GM19324 (cell line): Measurements from ENCODE around the gene MRAS.

Experiments used
- ATAC-seq: cut with Tn5 transposase; IDR thresholded peaks from one replicate; pipeline ENCODE4 v1.9.1; 2021; ENCODE audit warnings: mild to moderate bottlenecking, moderate library complexity; ENCODE audit not compliant: unreplicated experiment, low FRiP score

Gene MRAS

DNA sequence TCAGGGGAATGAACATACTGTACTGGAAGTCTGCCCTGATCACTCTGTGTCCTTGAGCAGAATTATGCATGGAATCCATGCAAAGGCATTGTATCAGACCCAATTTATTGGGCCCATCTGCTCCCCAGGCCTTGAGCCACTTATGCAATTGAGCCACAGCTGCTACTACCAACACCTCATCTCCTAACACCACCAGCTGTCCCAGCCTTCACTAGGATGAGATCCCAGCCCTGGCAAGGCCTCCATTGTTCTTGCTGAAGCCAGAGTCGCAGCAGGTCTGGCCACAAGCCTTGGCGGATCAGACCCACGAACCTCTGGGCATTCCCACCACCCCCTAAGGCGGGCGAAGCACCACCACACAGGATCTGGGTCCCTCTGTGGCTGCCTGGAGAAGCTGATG, 9.6 kb upstream of the MRAS start:
- no peak for ATAC-seq

DNA sequence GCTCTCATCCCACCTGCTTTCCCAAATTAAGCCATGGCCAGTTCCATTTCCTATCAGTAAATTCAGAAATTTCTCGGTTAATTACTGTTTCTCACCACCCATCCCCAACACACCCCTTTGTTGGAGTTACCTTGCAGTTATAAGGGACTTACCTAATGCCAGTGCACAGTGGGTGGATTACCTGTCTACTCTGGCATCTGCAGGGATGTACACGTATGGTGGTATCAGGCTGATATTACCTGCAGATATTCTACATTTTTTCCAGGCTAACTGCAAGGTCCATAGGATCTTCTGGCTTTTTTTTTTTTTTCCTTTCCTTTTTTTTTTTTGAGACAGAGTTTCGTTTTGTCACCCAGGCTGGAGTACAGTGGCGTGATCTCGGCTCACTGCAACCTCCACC, 7.9 kb upstream of the MRAS start:
- no peak for ATAC-seq

DNA sequence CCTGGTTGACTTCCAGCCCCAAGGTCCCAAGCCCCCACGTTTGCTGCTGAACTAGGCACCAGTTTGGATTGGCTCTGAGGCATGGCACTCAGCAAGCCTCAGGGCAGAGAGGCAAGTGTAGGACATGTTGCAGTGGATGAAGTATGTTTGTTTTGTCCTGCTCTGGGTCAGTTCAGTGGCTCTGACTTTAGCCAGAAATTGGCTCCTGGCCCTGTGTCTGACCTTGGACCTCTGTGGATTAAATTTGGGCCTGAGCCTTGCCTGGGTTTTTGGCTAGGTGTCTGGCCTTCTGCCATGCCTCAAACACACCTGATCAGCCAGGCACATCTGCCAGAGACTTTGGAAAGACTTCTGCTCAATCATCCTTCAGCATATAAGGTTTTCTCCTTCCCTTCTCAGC, 3.6 kb upstream of the MRAS start:
- ATAC-seq = no peak

DNA sequence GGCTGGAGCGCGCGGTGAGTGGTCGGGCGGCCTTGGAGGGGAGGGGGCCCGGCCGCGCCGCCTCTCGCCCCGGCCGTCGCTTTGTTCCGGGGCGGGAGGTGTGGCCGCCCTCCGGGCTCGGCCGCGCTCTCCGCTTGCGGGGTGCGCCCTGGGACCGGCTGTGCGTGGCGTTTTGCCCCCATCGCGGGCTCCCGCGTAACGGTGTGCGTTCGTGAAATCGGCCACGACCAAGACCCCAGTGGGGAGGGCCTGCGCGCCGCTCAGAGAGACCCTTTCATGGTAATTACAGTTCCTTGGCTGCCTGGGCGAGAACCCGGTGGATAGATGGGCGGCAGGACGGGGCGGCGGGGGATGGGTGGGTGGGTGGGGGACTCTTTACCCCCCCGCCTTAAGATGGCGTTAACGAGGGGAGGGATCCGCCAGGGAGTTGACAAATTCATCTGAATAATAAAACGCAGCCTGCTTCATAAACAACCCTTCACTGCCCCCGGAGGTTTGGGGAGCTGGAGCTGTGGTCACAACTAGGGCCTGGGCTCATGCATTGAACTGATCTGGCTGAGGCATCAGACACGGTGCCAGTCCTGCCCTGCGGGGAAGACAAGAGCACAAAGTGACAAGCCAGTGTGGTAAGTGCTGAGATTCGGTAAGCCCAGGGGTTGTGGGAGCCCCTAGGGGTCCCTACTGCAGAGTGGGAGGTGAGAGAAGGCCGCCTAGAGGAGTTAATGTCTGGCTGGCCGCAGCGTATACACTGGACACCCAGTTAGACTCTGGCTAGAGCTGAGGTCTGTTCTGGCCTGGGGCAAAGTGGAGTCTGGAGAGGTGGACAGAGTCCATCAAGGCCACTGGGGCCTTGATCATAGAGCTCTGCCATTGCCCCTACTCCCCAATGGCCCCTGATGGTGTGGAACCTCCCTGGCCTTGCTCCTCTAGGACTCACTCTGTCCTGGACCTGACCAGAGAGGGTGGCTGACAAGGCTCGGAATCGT, 668 bp downstream of the MRAS start:
- no peak for ATAC-seq

DNA sequence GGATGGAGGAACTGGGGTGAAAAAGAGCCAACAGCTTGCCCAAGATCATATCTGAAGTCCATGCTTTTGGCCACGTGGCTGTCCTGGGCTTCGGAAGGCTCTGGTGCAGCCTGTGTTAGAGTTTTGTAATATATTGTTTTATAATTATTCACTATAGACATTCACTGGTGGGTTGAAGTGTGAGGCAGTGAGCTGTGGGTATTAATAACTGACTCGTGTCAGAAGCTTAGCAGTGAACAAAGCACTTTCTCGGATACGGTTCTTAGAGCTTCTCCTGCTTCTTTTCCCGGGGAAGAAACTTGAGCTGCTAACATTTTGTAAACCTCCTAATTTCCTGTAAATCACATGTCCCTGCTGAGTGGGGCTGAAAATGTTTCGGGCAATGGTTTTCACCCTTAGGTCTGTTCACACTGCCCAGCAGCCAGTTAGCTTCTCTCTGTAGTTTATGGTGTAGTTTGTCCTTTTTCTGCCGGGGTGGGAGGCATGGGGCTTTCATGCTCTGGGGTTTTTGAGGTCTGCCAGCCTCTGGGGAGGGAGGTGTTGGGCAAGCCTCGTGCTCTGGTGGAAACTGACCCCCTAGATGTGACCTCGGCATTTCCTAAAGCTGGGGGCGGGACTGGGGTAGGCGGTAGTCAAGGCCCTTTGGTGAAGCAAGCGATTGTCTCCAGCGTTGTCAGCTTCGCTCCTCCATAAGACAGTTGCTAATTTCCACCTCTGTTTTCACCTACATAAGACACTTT, 1.7 kb downstream of the MRAS start:
- ATAC-seq = no peak

DNA sequence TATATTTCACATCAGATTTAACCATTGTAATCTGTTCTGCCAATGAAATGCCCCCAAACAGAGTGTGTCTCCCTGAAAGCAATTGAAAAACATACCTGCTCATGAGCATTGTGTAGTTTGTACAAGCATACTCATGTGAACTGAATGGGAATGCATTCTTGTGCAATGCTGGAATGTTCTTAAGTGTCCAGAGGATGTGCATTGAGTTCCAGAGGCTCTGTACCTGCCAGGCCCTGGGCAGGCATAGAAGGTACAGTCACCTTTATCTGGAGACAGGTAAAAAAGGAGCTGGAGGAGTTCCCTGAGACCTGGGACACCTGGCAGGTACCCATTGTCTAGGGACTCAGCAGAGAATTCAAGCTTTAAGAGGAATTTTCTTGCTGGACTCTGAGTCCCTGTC, 2.8 kb downstream of the MRAS start:
- no peak for ATAC-seq

DNA sequence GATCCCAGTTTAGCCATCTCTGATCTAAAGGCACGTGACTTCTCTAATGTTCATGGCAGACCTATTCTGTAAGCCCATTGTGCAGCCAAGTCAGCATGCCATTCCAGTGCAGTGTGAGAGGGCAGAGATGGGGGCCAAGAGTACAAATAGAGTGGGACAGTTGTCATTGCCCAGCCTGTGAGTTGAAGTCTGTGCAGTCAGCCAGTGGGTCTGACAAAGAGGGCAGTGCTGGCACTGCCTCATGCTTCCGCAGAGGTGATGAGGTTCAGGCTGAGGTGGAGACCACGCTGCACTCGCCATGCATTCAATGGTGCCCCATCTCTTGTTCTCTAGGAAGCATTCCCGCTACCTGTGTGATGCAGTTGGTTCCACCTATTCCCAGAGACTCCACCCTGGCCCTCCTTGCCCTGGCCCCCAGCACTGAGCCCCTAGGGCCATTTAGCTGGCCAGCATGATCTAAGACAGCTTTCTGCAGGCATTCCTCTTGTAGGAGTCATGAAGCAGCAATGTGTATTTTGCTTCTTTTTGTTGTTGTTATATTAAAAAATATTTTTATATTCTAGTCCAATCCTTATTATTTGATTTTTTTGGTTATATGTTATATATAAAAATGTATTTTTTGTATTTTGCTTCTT, 3.7 kb downstream of the MRAS start:
- no peak for ATAC-seq

DNA sequence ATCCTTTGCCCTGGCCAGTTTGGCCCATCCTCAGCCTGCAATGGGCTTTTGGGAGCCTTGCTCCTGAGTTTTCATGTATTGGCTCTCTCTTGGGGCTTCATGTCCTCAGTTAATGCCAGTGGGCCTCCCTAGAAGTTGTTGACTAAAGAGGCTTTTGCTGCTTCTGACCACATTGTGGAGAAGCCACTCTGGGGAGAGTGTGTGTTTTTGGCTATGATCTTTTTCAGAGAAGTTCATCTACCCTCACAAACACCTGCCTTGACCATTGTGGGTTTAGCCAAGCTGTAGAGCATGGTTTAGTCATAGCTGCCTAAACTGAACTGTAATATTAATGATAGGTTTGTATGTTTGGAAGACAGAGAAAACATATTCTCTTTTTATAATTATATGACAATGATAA, 6.0 kb downstream of the MRAS start:
- ATAC-seq = no peak

DNA sequence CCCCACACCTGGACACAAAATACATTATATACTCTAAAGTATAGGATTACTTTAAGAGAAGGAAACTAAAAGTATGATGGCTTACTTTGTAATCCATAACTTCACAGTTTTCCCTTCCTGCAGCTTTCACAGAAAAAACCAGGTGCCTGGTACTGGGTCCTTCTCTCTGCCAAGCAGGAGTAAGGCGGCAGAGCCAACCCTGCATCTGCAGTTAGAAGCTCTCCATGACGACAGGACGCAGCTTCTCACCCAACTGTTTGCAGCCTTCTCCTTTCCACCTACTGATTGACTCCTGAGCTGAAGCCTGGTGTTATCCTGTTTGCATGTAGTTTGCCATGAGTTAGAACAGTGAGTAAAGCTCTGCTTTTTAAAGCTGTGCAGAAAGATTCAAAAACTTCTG, 6.7 kb downstream of the MRAS start:
- no peak for ATAC-seq

DNA sequence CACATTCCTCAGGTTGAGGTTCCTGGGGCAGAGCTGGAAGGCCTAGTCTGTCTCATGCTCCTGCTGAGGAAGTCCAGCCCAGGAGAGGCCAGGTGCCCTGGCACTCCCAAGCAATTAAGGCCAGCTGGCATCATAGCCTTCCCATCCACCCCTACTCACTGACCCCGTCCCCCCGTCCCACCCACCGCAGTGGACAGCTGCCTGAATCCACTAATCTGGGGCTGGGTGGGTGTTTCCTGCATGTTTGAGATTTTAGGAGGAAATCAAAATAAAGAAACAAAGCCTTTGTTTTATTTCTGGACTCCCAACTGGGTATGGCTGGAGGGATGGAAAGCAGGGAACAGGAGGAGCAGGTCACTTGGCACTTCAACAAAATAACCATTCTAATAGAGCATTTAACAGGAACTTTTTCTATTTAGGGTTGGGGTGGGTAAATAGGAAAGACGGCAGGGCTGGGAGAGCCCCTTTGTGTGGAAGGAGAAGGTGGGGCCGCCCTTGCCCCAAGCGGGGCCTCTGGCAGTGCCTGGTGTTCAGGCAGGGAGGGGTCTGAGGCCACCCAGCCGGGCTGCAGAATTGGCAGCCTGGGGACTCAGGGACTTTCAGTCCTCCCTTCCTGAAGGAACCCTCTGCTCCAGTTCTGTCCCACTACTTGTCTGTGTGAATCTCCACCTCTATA, 8.5 kb downstream of the MRAS start:
- no peak for ATAC-seq

DNA sequence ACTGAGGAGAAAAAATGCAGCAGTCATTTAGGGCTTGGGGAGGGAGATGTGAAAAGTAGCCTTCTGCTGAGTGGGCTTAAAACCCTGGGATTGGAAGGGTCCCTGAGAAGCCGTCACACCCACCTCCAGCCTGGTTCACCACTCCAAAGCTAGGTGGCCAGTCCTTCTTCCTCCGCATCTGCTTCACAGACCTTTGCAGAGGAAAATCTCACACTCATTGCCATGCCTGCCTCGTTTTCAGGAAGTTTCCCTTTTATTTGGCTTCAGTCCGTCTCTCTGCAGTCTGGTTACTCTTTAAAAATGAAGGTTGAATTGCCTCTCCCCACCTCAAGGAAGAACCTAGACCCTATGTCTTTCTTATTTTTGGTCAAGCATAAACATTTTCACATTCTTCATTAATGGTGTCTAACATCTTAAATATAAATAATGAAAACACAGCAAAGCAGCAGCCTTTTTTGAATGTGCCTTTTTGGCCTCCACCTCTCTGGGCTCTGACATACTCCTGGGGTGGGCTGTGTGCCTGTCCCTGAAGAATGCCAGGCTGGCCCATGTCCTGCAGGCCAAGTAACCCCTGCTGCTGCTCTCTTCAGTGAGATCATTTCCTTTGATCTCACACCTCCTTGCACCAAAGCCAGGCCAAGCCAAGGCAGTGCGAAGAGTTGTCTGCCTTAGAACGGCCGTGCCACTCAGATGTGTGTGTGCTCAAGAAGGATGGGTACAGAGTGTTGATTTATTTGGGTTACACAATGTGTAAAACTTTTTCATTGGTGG, 11.0 kb downstream of the MRAS start:
- no peak for ATAC-seq

DNA sequence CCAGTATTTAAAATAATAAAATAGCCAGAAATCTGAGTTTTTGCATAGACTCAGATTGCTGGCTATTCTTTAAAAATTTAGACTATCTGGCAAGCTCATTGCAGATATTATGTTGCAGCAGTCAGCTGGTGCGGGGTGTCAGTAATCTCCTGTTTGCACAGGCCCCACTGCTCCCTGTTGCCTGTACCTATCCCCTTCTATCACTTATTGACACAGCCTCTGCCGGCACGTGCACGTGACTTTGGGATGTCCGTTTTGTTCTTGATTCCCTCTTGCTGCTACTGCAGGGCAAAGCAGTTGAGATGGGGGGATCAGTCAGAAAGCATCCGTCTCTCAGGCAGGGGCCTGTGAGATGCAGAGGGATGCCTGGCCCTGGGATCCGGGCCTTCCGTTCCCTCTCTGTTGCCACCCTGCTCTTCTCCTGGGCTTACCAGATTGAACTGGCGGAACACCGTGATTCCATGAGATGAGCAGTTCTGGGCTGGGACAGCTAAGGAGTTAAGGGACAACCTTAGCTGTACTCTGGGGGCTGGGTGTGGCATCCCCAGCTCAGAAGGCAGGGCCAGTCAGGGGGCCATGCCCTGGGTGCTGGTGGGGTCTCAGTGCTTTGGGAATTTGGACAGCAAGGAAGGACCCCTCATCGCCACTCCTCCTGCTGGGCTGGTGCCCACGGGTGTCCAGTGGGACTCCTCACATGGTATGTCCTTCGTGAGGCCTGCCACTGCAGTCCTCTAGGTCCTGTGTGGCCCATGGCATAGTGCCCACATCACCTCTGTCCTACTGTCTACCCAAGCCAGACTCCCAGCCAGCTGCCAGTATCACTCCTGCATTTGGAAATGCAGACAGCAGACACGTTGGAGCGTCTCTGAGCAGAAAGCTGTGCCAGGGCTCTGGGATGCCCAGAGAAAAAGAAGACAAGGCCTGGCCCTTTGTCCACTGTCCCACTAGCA, 11.8 kb downstream of the MRAS start:
- no peak for ATAC-seq

DNA sequence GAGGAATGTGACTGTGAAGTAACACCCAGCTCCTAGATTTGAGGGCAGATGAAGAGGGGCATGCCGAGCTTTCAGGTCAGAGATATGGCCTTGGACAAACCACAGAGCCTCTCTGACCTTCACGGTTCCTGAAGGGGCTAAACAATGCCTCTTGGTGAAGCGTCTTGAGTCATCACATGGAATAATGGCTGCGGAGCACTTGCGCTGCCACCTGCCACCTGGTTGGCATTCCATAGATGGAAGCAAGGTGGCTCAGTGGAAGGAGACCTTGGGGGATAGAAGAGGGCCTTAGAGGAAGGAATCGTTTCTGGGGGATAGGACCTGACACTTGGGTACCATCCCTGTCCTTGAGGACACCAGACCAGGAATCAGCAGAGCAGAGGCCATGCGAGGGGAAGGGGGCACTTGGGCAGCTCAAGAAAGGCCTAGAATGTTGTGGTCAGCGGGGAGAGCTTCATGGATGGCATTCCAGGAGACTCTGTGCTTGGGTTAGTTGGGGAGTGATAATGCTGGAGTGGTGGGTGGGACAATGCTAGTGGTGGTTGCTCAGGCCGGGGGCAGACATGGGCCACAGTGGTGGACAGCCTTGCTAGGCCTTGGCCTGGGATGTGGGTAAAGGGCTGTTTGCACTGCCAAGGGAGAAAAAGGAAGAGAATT, 12.6 kb downstream of the MRAS start:
- ATAC-seq = no peak

DNA sequence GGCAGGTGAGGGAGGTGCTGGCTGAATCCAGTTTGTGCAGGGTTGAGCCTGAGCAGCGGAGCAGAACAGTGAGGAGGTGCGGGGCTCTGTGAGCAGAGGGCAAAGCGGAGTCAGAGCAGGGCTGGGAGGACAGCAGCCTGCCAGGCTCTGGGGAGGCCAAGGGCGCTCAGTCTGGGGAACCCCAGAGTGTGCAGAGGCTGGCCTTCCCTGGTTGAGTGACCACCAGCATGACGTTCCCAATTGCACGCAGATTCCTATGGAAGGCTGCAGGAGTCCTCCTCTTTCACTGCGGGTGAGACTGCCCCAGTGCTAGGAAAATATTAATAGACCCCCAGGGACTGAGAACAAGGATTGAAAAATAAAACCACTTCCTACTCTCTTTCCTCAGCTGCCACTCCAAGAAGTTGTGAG, 13.2 kb downstream of the MRAS start:
- no peak for ATAC-seq

DNA sequence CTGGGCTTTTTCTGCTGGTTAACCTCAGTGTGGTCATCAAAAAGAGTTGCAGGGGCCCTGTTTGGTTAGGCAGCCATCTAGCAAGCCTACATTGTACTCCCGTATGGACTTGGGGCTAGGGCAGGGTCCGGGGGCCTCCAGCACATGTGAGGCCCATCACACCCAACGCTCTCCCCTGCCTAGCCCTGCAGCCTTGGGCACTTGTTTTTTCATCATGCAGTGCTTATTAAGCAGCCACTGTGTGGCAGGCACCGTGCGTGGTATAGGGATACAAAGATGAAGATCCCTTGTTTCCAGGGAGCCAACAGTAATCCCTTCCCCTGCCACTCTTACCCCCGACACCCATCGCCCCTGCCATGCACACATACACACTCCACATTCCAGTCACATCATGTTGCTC, 14.2 kb downstream of the MRAS start:
- no peak for ATAC-seq

DNA sequence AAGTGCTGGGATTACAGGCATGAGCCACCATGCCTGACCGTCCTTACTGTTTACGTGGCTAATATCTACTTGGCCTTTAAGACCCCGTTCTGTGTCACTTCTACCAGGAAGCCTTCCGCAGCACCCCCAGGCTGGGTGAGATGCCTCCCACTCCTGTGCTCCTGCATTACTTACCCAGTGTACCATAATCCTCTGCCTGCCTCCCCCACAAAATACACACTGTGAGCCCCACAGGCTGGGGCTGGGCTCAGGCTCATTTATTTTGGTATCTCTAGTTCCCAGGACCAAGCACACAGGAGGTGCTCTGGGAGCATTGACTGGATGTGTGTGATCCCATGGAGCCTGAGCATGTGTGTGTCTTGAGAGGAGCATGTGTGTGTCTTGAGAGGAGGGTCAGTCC, 14.9 kb downstream of the MRAS start:
- no peak for ATAC-seq

DNA sequence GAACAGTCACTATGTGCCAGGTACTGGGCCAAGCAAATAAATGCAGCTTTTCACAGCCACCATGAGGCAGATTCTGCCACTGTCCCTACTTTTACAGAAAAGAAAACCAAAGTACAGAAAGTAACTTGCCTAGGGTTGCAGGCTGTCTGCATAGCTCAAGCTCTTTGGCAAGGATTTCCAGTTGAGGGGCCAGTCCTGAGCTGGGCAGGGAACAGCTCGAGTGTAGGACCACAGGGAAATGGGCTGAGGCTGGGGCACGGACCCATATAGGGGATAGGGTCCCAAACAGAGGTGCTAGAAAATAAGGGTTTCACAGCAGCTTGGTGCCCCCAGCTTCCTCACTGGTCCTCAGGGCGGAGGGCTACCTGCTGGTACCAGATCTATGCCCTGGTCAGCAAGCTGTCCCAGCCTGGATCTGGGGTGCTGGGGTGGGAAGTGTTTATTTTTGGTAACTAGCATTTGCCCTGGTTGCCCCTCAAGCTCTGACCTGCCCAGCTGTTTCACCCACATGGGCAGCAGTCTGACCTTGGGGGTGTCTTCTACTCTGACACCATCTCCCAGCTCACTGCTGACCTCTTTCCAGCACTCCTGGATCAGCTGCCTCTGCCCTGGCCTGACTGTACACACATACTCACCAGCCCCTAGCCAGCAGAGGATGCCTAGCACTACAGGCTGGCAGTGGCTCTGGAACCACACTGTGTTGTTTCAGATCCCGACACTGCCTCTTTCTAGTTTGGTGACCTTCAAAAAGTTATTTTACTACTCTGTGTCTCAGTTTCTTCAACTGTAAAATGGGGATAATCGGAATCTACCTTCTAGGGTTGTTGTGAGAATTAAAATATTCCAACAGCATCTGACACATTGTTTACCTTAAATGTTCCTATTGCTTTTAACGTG, 16.2 kb downstream of the MRAS start:
- ATAC-seq = no peak

DNA sequence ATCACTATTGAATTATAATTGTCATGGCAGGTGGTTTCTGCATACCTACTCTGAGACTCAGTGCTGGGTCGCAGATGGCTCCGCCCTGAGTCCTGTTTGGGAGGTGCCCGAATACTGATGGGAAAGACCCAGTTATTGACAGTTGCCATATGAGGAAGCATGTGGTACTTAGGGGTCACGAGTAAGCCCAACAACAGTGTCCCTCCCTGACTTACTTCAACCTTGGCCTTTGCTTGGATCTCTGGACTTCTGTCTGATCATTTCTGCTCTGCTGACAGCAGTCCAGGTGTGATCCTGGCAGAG, 16.8 kb downstream of the MRAS start:
- no peak for ATAC-seq
